Ishikawa (cell line): ENCODE data around the gene RETREG1.

Experiments used
- CEBPB ChIP-seq: IDR thresholded peaks from 2 replicates; pipeline ENCODE4 v1.6.1; 2012
- CREB1 ChIP-seq: IDR thresholded peaks from 2 replicates; pipeline ENCODE4 v1.6.1; 2012; ENCODE audit warnings: low read depth
- EGR1 ChIP-seq: IDR thresholded peaks from 2 replicates; pipeline ENCODE4 v1.6.1; 2012
- EP300 ChIP-seq: IDR thresholded peaks from 2 replicates; pipeline ENCODE4 v1.6.1; 2012; ENCODE audit warnings: borderline replicate concordance
- FOXM1 ChIP-seq: IDR thresholded peaks from 2 replicates; pipeline ENCODE4 v1.6.1; 2012; ENCODE audit warnings: low read depth, borderline replicate concordance
- NFIC ChIP-seq: IDR thresholded peaks from 2 replicates; pipeline ENCODE4 v1.6.1; 2012
- RAD21 ChIP-seq: IDR thresholded peaks from 2 replicates; pipeline ENCODE4 v1.6.1; 2012; ENCODE audit warnings: low read depth
- REST ChIP-seq: IDR thresholded peaks from 2 replicates; pipeline ENCODE4 v1.6.1; 2012; ENCODE audit warnings: low read depth, mild to moderate bottlenecking
- TAF1 ChIP-seq: IDR thresholded peaks from 2 replicates; pipeline ENCODE4 v1.6.1; 2012; ENCODE audit warnings: low read depth, mild to moderate bottlenecking
- TCF12 ChIP-seq: IDR thresholded peaks from 2 replicates; pipeline ENCODE4 v1.6.1; 2012; ENCODE audit warnings: low read depth
- TEAD4 ChIP-seq: IDR thresholded peaks from 2 replicates; pipeline ENCODE4 v1.6.1; 2012
- YY1 ChIP-seq: IDR thresholded peaks from 2 replicates; pipeline ENCODE4 v1.6.1; 2012; ENCODE audit warnings: low read depth
- ZBTB7A ChIP-seq: IDR thresholded peaks from 2 replicates; pipeline ENCODE4 v1.6.1; 2012; ENCODE audit warnings: low read depth
- TF ChIP-seq, protein P1 (sequence below): IDR thresholded peaks from 2 replicates; pipeline ENCODE4 v1.6.1; 2012
- TF ChIP-seq, protein P2 (sequence below): IDR thresholded peaks from 2 replicates; pipeline ENCODE4 v1.6.1; 2012

The RETREG1 gene

DNA sequence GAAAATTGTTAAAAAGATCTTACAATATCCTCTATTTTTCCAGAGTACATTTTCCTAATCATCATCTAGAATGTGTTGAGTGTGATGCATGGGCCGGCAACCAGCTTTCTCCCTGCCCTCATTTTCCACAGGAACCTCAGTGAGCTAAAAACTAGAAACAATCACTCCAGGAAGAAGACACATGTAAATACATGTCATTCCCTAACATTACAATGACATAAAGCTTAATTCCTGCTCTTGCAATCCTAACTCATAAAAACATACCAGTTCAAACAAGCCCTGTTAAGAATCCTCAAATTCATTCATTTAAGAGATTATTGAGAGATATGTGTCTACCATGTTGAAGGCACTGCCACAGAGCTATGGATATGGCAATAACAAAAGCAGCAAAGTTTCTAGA, 132.7 kb downstream of the RETREG1 start:
- TF ChIP-seq ZBTB7A (no peak), TAF1 (no peak), RAD21 (no peak), EGR1 (no peak), YY1 (no peak), CREB1 (no peak), EP300 (no peak), FOXM1 (no peak), CEBPB (no peak), TCF12 (no peak), TEAD4 (no peak), NFIC (no peak), REST (no peak)
- TF ChIP-seq, protein P1, sequence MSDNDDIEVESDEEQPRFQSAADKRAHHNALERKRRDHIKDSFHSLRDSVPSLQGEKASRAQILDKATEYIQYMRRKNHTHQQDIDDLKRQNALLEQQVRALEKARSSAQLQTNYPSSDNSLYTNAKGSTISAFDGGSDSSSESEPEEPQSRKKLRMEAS: no peak
- TF ChIP-seq, protein P2, sequence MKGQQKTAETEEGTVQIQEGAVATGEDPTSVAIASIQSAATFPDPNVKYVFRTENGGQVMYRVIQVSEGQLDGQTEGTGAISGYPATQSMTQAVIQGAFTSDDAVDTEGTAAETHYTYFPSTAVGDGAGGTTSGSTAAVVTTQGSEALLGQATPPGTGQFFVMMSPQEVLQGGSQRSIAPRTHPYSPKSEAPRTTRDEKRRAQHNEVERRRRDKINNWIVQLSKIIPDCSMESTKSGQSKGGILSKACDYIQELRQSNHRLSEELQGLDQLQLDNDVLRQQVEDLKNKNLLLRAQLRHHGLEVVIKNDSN: no peak

DNA sequence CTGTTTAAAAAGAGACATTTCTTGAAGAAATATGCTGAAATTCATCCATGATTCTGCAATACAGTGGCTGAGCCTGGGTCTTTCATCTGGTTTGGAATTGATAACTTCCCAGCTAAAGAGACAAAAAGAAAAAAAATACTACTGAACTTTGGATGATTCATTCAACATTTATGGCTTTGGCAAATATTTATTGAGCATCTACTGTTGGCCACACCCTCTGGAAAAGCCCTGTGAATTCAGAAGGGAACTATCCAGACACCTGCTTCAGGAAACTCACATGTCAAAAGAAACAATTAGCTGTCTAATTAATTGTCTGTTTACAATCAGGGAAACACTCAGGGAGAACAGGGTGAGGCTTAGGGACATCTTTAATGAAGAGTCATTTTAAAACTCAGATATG, 133.4 kb downstream of the RETREG1 start:
- no peak for TF ChIP-seq TCF12
- no peak for TF ChIP-seq CEBPB
- no peak for TF ChIP-seq CREB1
- TF ChIP-seq TAF1: no peak
- no peak for TF ChIP-seq EP300
- TF ChIP-seq, protein P2: no peak
- TF ChIP-seq TEAD4: no peak
- TF ChIP-seq ZBTB7A: no peak
- no peak for TF ChIP-seq NFIC
- TF ChIP-seq, protein P1: no peak
- TF ChIP-seq FOXM1: no peak
- TF ChIP-seq YY1: no peak
- TF ChIP-seq RAD21: no peak

- TF ChIP-seq NFIC (no peak), YY1 (no peak), CREB1 (no peak), RAD21 (no peak), EGR1 (no peak), TCF12 (no peak), TEAD4 (no peak), REST (no peak), ZBTB7A (no peak), TAF1 (no peak), CEBPB (no peak)
- TF ChIP-seq, protein P1: no peak
These were observed 133.9 kb downstream of the RETREG1 start for GRCh38 chr5:16482891-16483290.

DNA sequence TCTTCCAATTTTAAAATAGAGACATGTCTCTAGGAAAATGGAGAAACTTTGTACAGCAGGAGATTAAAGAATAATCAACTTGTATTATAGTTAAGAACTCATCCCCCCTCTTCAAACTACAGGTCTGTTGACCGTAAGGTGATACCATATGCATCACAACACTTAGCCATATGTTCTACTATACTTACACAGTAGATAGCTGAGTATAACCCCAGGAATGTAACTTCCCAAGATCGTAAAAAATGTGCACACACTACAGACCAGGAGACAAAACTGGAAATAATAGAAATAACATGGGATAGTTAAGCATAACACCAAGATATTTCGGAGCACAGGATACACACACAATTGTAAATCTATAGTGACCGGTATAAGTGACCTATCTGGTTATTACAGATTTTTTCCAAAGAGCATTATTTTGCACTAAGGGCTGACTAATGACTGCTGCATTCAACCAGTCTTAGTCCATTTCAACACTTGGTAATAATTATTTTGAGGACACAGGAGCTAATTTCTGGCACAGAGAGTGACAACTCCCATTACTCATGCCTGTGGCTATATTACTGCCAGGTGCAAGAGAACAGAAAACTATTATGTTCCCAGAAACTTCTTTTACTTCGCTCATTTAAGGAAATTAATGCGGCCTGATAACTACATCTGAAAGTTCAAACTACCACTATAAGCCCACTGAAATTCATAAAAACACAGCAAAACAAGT, 135.8 kb downstream of the RETREG1 start:
- TF ChIP-seq, protein P1: no peak
- no peak for TF ChIP-seq FOXM1
- TF ChIP-seq, protein P2: no peak
- TF ChIP-seq EP300: no peak
- no peak for TF ChIP-seq CEBPB
- TF ChIP-seq NFIC: no peak
- no peak for TF ChIP-seq TAF1
- TF ChIP-seq ZBTB7A: no peak

- TF ChIP-seq TCF12 (no peak), RAD21 (no peak), CREB1 (no peak), FOXM1 (no peak), CEBPB (no peak), ZBTB7A (no peak), YY1 (no peak), TAF1 (no peak)
- TF ChIP-seq, protein P1: no peak
- TF ChIP-seq, protein P2: no peak
These were observed 136.7 kb downstream of the RETREG1 start for GRCh38 chr5:16480144-16480543.
